Measurements from ENCODE around the gene CDKL2.

CDKL2 gene

DNA sequence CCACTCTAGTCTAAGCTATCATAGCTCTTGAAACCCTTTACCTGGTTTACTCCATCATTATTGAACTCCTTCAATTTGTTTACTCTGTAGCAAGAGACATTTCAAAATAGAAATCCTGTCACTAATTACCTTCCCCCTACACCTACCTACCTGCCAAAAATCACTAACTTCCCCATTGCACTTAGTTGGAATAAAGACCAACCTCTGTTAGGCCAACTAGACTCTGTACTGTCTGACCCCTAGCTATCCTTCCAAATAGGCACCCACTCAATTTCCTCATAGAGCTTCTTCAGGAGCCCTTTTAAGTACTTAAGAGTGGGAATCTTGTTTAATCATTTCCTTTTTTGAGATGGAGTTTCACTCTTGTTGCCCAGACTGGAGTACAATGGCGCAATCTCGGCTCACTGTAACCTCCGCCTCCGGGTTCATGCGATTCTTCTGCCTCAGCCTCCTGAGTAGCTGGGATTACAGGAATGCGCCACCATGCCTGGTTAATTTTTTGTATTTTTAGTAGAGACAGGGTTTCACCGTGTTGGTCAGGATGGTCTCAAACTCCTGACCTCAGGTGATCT is 8.9 kb upstream of the CDKL2 start:
- DNase-seq (ENCODE audit: low read depth): no peak

DNA sequence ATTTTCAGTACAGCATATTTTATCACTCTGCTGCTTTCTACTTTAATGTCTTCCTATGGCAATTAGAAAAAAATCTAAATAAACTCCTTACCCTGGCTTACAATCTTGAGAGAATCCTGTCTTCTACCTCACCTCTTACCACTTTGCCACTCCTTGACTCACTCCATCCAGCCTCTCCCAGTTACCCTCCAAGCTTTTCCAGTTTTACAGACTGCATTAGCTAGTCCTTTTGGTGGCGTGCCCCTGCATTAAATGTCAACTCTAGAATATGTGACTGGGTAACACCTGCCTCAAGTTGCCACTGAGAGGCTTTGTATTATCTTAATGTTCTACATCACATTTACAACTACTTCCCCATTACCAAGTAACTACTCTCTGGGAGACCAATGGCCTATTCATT is 7.5 kb upstream of the CDKL2 start:
- DNase-seq (ENCODE audit: low read depth): no peak

DNA sequence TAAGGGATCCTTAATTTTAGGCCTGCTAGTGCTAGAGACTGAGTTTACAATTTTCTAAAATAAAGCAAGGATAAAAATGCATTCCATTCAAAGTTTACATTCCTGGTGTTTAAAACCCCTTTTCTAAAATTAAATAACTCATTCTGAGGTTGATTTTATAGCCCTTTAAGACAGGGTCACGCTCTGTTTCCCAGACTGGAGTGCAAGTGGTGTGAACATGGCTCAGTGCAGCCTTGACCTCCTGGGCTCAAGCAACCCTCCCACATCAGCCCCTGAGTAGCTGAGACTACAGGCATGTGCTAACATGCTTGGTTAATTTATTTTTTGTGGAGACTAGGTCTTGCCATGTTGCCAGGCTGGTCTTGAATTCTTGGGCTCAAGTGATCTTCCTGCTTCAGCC is 6.8 kb upstream of the CDKL2 start:
- no peak for DNase-seq (ENCODE audit: low read depth)

DNA sequence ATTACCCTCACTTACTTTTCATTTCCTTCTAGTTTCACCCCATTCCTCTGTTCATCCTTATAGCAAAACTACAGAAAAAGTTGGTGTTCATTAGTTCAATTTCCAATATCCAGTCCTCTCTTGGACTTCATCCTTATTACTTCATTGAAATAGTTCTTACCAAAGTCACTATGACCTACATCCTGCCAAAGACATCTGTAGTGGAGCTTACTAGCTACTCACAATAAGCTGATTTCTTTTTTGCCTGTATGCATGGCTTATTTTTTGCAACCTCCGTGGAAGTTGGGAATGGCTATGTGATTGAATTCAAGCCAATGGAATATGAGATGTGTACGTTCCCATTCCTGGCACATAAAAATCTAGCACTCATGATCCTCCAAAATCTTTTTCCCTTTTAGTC is 4.6 kb upstream of the CDKL2 start:
- no peak for DNase-seq (ENCODE audit: low read depth)

DNA sequence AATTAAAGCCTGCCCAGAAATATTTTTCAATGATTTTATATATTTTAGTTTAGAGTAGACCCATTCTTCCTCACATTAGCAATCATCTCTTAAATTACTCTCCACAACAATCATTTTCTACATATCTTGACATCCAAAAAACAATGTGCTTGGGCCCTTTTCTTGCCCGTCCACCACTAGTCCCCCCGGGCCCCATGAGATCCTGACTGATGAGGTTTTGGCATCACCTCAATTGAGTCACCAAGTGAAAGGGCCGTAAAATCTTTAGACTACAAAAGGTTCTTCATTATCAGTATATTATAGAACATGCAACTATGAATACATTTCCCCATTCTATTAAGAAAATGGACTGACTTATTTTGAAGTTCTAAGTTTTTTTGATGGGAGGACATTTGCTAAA is 4.0 kb upstream of the CDKL2 start:
- no peak for DNase-seq (ENCODE audit: low read depth)

DNA sequence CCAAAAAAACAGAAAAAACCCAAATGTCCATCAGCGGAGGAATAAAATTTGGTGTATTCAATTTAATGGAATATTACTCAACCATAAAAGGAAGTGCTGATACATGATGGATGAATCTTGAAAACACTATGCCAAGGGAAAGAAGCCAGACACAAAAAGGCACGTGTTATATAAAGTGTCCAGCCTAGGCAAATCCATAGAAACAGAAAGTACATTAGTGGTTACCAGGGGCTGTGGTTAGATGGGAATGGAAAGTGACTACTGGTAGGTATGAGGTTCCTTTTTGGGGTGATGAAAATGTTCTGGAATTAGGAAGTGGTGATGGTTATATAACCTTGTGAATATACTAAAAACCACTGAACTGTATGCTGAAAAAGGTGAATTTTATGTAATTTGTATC is 3.5 kb upstream of the CDKL2 start:
- DNase-seq (ENCODE audit: low read depth): no peak

DNA sequence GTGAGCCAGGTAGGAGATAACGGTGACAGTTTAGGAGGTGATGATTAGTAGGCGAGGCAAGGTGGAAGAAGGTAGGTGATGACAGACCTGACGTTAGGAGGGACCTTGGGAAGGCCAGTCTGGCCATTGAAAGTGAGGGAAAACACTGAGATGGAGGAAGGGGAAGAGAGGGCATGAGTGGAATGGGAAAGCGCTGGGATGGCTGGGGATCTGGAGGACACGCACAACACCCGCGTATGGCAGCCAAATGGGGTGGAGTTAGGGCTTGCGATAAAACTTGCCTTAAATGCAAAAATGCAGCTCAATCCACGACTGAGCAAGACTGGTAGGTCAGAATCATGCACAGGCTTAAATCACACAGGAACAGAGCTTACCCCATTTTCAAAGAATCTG is 605 bp upstream of the CDKL2 start:
- no peak for DNase-seq (ENCODE audit: low read depth)

DNA sequence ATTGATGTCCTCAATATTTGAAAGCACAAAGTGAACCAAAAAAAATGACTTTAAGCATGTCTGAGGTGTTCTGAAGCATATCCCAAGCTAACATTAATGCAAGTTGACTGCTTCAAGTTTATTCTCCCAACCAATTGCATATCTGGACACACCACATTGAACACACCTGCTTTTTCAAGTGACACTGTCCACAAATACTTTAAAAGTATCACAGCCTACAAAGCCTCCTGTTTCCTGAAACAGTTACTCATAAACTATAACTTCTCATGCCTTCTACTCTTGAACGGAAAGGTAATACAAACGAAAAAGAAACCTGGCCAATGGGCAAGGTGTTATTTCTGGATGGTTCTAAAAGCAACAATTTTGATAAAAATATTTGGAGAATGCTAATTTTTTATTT is 1.1 kb downstream of the CDKL2 start:
- DNase-seq (ENCODE audit: low read depth): no peak

DNA sequence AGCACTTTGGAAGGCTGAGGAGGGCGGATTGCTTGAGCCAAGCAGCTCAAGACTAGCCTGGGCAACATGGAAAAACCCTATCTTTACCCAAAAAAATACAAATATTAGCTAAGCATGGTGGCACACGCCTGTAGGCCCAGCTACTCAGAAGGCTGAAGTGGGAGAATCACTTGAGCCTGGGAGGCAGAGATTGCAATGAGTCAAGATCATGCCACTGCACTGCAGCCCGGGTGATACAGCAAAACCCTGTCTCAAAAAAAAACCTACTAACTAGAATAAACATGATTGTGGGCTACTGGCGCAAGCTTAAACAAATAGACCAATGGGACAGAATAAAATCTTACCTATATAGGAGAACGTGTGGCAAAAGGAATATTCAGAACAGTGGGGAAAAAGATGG is 7.3 kb downstream of the CDKL2 start:
- DNase-seq (ENCODE audit: low read depth): no peak

DNA sequence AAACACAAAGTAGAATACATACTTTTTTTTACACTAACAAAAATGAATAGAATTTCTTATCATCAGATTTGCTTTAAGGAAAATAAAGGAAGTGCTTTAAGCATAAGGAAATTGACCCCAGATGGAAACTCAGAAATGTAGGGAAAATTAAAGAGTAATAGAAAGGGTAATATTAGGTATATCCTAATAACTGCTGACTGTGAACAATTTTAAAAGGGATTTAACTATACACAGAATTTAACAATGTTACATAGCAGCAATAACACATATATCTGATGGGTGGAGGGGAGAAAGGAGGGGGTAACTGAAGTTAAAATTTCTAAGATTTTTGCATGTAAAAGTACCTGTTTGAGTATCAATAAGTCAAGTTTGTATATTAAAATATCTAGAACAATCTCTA is 8.6 kb downstream of the CDKL2 start:
- DNase-seq (ENCODE audit: low read depth): no peak

DNA sequence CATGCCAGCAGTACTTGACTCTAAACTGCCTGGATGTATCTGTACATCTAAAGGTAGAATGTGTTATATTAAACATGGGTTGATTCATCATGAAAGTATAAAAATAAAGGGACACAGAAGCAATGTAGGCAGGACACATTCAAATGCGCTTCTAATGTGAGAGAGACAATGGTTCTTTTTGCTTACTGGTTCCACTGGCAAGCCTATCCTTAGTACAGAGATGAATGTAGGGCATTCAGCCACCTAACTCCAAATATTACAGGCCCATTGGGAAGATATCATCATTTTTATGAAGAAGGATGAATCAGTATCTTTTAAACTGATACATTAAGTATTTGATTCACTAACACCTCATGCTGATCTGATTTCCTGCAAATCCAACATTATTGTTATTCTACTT is 18.0 kb downstream of the CDKL2 start:
- DNase-seq (ENCODE audit: low read depth): no peak

DNA sequence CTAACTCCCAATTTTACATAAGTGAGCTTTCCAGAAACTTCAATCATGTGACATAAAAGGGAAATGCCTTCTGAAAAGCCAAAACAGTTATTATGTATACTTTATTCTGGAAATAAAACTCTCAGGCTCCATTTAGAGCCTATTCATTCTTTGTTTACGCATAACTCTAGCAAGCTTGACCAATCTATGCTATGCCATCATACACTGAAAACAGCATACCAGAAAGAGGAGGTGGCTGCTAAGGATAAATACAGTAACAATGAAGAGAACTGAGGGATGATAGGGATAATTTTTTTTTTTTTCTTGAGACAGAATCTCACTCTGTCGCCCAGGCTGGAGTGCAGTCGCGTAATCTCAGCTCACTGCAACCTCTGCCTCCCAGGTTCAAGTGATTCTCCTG is 24.4 kb downstream of the CDKL2 start:
- no peak for DNase-seq (ENCODE audit: low read depth)

DNA sequence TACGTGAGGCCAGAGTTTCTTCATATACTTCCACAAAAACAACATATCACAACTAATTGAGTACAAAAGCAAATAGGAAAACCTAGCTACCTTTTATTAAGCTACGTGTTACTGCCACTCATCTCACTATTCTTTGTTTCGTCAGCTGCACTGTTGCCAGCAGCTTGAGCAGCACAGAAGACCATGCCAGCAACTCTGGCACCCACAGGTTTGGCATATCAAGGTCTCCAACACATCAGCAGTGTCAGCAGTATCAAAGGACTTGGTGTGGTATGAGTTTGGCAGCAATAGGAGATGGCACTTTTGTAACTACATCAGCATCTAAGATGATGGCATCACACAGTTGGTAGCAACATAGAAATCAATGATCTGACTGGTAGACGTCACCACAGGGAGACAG is 30.7 kb downstream of the CDKL2 start:
- no peak for DNase-seq (ENCODE audit: low read depth)

DNA sequence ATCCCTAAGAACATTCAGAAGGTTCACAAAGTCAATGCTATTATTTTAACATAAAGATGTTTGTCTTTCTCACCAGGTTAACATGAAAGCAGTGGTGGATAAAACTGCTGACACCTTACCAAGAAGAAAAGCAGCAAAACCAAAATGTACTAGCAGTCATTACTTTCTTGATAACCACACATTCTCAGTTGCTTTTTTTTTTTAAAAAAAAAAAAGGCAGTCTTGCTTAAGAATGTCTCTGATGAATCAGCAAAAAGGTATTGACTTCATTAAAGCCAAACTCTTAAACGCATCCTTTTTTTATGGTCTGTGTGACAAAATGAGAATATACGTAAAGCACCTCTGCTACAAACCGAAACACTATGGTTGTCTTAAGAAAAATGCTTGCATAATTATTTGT is 31.9 kb downstream of the CDKL2 start:
- DNase-seq (ENCODE audit: low read depth): no peak

DNA sequence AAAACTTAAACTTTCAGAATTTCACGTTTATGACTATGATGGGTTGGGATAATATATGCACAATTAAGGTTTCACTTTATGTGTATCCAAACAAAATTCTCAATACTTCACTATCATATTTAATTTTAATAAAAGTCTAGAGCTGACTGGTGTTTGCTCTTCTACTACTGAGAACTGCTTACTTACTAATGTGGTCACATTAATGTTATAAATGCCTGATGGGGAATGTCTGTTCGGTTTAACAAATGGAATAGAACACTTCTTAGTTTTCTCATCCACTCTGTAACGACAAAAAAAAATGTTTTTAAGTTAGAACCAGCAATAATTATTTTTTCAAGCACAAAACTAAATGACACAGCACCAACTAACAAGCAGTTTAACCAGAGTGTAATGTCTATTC is 34.3 kb downstream of the CDKL2 start:
- DNase-seq (ENCODE audit: low read depth): no peak

DNA sequence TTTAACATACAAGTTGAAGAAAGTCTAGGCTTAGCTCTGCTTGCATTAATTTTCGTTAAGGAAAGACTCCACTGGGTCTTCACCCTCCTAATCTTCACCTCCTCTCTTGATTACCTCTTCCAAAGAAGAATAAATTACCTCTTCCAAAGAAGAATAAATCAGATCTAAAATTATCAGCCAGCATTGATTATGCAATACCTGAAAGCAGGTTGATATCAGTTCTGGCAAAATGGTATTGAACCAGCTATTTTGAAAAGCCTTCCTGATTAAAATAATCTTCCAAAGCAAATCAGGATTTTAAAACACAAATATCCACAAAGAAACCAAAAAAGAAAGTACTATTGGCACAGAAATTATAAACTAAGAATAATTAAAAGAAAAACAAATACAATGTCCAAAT is 36.9 kb downstream of the CDKL2 start:
- no peak for DNase-seq (ENCODE audit: low read depth)

DNA sequence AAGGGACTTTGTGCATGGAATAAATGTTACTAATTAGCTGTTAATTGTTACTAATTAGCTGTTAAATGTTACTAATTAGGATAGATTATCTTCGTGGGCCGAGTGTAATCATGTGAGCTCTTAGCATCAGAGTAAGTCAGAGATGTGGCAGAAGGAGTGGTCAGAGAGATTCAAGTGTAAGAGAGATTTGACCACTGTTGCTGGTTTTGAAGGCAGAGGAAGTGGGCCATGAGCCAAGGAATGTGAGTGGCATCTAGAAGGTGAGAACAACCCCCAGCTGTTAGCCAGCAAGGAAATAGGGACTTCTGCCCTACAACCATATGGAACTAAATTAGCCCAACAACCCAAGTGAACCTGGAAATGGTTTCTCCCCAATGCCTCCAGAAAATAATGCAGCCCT is 46.3 kb downstream of the CDKL2 start:
- no peak for DNase-seq (ENCODE audit: low read depth)

DNA sequence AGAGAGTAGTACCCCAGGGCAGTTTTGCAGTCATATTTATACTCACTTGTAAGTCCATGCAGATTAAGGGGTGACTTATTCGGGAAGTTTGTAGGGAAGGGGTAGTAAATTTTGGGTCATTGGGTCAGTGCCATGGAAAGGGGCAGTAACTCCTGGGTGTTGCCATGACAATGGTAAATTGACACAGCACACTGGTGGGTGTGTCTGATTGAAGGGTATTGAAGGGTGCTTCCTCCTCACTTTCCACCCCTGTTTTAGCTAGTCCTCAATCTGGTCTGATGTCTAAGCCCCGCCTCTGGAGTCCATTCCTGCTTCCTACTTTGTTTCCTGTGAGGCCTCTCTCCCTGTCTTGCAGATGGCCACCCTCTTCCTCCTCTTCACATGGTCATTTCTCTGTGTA is 62.6 kb downstream of the CDKL2 start:
- DNase-seq (ENCODE audit: low read depth): no peak

DNA sequence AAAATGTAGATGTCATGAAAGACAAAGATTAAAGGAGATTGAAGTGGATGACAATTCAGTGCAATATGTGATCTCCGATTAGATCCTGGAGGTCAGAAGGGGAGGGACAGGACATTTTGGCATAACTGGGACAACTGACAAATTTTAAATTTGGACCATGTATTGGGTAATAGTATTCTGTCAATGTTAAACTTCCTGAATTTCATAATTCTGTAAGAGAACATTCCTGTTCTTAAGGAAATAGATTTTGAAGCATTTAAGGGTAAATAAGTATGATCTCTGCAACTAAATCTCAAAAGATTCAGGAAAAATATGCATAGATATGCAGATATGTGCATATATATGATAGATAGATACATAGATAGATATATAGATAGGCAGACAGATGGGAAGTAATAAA is 63.4 kb downstream of the CDKL2 start:
- DNase-seq (ENCODE audit: low read depth): no peak

DNA sequence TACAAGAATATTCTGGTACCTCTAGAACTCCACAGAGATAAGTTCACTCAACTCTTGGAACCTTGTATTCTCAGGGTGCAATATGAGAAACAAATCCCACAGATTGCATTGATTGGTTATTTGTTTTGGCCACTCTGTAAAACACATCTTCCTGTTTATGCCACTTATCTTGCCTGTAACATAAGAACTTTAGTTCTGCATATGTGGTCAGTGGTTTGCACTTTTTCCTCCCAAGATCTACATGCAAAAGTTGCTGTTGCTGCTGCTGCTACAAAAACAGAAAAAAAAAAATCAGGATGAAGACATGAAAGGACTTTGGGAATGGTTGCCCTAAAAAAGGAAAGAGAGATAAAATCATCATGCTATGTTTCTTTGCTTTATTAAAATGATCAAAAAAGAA is 64.8 kb downstream of the CDKL2 start:
- DNase-seq (ENCODE audit: low read depth): no peak

DNA sequence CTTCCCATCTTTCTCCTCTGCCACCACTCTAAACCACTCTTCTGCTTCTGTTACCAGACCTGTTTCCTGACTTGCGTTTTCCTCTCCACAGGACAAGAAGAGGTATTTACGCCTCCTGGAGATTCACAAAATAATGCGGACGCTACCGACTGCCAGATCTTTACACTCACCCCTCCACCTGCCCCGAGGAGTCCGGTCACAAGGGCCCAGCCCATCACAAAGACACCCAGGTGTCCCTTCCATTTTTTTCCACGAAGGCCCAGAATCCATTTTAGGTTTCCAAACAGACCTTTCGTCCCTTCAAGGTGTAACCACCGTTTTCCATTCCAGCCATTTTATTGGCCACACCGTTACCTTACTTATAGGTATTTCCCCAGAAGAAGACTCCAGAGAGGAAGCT is 66.3 kb downstream of the CDKL2 start:
- DNase-seq (ENCODE audit: low read depth): no peak

DNA sequence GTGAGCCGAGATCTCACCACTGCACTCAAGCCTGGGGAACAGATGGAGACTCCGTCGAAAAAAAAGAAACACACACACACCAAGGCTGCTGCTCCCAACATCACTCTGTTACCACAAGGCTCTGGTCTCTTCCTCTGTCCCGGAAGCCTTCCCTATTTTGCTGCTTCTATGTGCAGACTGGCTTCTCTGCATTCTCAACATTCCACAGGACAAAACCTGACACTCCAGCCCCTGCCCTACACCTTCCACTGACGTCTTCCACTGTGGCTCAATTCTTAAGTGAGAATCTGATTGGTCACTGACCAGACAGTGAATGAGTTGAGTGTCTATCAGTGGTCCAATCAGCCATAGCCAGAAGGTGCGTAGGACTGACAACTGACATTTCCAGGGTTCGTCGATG is 68.5 kb downstream of the CDKL2 start:
- no peak for DNase-seq (ENCODE audit: low read depth)

DNA sequence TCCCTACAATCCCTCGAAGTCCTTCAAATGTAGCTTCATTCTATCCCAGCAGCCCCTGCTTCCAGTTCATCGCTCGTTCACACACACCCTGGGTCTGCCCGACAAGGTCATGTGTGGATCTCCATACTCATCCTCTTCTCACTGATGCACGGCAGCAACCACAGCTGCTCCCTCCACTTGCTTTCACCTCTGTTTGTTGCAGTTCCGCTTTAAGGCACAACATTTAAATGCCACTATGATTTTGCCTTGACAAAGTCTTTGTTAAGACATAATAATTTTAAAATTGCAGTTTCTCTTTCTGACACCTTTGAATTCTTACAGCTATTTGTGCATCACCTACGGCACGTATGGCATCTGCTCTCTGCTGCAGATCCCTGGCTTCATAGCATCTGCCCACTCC is 72.6 kb downstream of the CDKL2 start:
- no peak for DNase-seq (ENCODE audit: low read depth)

DNA sequence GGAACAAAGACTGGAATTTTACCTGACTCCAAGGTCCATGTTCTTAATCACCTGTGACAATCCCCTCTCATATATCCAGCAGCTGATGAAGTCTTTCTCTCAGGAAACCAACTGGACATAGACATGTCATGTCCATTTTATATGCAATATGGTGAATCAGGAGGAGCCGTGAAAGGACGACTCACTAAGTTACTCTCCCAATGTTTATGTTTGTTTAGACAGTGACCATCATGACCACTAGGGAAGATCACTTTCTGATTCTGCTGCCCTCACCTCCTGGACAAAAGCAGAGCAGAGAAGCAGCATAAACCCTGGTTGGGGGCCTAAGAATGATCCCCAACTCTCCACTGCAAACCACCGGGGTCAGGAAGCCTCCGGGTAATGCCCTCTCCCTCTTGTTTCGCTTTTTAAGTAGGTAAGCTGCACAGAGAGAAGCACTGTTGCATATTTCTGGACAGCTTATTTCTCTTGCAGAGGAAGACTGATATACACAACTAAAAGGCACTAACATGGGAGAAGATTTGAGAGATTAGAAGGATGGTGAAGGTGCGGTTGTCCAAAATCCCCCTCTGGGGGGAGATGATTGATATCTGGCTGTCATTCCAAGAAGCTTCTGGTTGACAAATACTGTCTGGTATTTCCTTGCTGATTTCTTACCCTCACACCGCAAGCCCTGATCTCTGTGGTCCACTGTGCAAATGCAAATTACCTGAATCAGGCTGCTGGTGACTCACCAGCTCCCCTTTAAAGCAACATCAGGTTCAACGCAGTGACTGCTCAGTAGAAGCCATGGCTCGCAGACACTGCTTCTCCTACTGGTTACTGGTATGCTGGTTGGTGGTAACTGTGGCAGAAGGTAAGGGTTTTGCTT is 74.8 kb downstream of the CDKL2 start, which contains the start of gene ODAPH:
ODAPH (plus strand) TSS at position 773 of the 871 bp plus-strand sequence; CDS start at position 790, 17 bp downstream.
- no peak for DNase-seq (ENCODE audit: low read depth)

Data from activated T-cell treated with anti-CD3 and anti-CD28 coated beads for 1 hour (primary cell).